NCI-H1417 (cell line): ENCODE results near the gene CTSC.
A peak's percentile ranks its signal among the peaks of the same experiment; 100 is the strongest.

Experiments
- DNase-seq, 3 experiments: peaks; one replicate each; lab custom pipeline; 2025; lab: John Stamatoyannopoulos, UW

CTSC gene

DNA sequence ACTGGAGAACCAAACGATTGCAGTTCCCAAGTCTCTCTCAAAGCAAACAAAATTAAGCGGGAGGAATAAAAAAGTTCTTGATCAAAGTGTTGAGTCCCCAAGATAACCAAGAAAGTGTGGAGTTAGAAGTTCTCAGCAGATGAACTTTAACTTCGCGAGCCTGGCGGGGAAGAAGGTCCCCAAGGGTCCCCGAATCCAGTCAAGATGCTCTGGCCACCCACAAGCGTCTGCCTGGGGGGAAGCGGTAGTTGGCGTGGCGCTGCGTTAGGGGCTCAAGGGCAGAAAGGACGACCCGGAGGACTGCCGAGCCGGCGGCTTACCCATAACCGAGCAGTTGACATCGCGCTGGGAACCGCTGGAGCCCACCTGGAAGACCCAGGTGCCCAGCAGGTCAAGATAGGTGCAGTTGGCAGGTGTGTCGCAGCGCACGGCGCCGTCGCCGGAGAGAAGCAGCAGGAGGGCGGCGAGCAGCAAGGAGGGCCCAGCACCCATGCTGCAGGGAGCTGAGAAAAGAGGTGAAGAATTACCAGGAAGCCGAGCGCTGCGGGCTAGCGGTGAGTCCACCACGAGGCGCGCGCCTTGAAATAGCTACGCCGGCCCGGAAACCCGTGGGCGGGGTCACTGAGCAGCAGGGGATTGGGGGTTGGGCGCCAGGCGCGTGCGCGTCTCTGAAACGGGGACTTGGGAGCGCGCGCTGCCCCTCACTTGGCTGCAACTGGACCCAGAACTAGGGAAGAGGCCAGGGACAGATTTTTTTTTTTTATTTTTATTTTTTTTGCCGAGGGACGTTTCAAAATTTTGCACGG is at the start of gene CTSC:
Gene CTSC, minus strand, starts transcription at position 556 of the 806 bp plus-strand sequence. Its CDS starts 64 bp downstream, at position 492.
- DNase-seq = peak; percentile 79 to 95 (median 91)

DNA sequence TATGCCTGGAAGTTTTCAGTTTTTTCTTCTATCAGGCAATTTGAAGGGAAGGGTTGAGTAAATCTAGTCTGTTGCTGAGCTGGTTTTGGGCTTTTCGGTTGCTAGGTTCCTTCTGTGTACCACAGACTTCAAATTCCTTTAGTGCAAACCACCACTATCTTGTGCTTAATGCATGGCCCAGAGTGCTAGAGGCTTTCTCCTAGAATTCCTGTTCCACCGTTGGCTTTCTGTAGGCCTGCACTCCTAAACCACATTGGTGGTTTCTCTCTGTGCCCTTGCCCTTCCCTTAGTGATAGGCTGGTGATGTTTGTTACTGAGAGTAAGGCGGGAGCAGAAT is 47.1 kb upstream of the CTSC start:
- DNase-seq = no peak

DNA sequence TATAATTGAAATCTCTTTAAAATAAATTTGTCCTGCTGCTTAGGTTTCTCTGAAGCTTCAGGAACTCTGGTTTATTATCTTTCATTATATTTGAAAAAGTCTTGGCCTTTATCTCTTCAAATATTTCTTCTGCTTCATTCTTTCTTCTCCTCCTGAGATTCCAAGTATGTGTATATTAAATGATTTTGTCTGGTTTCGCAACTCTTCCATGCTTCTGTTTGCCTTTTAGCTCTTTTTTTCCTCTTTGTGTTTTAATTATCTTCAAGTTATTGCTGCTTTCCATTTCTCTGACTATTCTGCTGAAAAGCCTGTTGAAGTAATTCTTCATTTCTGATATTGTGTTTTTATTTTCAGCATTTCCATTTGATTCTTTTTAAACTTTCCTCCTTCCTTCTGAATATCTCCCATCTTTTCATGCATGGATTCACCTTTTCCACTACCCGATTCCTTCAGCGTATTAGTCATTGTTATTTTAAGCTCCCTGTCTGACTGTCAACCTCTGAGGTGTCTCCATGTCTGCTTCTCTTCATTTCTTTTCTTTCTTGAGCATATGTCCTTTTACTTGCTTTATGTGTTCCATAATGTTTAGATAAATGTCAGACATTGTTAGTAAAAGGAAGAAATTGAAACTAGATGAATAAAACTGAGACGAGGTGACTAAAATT is 46.6 kb upstream of the CTSC start:
- DNase-seq = no peak

DNA sequence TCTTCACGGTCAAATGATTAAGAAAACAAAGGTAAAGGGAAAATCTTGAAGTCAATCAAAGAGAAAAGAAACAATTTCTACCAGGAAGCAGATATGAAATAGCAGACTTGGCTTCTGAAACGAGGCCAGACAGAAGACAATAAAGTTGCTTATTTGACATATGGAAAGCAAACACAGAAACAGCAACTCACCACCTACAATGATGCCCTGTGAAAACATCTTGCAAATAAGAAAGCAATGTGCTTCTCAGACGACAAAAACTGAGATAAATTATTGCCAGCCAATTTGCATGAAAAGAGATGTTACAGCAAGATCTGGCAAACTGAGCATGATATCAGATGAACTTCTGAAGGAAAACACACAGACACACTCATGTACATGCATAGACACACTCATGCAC is 45.9 kb upstream of the CTSC start:
- DNase-seq = no peak

DNA sequence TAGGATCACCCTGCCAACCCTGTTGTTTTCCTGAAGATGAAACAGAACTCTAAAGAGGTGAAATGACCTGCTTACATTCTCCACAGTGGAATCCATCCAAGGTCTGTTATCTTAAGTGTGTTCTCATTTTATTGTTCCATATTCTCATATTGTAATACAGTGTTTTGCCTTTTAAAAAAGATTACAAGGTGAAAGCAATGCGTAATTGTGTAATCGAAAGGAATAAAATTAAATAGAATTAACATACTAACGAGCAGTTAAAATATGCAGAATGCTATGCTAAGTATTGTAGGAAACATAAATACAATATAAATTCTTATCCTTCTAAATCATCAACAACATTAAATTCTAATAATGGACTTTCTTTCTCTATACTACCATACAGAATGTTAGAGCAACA is 41.6 kb upstream of the CTSC start:
- no peak for DNase-seq

DNA sequence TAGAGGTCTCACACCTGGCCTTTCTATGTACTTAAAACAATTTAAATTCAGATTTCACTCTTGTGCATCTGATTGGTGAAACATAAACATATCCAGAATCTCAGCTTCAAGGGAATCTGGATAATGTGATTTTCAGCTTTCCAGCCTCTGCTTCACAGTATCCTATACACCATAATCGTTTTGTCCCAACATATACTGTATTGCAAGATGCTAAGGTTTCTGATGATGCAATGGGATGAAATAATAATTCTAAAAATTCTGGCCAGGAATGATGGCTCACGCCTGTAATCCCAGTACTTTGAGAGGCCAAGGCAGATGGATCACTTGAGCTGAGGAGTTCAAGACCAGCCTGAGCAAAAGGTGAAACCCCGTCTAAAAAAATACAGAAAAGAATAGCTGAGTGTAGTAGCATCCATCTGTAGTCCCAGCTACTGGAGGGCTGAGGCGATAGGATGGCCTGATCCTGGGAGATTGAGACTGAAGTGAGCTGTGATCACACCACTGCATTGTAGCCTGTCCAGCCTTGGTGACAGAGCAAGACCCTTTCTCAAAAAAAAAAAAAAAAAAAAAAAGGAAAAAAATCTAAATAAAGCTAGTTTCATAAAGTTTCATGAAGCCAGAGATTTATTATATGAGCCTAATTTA is 41.0 kb upstream of the CTSC start:
- DNase-seq = no peak

DNA sequence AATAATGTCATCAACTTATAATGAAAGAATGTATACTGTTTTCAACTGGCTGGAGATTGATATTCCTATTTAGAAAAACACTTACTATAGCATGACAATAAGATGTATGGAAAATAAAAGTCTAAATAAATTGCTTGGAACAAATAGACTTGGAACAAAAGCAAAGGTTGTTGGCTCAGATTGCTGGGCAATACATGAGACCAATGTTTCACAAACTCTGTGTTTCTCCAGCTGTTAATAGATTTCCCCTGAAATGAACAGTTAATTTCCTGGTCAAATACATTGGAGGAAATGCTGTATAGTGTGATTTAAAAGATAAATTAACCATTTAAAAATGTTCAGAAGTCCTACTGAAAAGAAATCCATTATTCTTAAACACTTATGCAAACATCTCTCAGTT is 40.1 kb upstream of the CTSC start:
- no peak for DNase-seq

DNA sequence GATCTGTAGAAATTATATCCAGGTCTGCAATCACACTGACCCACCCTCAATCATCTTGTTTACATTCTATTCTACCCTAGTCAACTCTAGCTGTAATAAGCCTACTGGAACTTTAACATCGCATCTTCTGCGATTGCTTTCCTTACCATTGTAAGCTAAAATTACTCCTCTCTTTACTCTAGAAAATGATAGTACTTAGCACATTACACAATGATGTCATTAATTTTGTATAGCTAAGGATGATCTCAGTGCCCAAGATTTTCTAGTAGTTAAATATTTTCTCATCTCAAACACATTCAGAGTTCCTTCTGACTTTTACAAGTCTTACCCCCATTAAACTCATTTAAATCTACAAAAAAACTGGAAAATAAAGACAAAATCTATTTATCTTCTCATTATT is 39.6 kb upstream of the CTSC start:
- DNase-seq = peak in 2 of 3 experiments; percentile 18 to 62

DNA sequence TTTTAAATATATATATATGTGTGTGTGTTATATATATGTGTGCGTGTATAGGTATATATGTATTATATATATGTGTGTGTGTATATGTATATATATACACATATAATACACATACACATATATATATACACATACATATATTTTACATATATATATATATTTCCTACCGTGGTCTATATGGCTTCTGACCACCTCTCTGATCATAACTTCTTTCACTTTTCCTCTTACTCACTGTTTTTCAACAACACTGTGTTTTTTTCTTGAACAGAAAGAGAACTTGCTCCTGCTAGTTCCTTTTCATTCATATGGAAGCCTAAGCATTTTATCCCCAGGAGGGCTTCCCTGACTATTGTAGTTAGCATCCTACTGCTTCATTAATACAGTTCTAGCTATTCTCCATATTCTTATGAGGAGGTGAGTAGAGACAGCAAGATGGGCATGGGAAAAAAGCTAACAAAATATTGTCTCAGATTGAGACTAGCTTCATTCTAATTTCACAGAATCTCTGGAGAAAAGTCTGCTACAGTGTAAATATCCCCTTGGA is 38.5 kb upstream of the CTSC start:
- DNase-seq = no peak

DNA sequence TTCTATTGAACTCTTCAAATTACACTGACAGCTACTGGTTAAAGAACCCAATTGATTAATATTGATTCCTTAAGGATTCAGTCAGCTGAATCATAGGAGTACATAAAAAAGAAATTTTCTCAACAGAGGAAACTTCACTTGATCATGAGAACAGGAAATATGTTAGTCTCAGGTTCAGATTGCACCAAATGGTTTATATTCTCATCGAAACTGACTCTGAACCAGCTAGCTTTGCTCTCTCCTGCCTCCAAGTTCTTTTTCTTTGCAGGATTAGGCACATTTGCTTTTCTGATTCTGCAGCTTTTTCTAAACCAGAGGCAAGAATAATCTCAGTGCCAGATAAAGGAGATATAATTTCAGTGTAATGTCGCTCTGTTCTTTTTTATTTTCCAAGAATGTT is 33.2 kb upstream of the CTSC start:
- DNase-seq = no peak

DNA sequence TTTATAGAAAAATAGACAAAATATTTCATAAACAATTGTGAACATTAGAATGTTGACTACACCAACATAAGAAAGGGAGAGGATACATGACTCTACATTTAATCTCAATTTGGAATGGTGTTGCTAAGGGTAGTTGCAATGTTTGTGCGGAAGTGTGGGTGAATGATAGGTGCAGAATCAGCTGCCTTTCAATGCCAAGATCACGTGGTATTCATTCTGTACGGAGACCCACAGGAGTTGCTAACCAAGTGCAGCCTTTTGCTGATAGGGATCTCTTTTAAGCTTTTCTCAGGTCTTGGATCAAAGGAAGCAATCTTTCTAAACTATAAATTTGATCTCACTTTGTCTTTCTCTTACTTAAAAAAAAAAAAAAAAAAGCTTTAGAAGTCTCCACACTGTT is 29.8 kb upstream of the CTSC start:
- DNase-seq = no peak

DNA sequence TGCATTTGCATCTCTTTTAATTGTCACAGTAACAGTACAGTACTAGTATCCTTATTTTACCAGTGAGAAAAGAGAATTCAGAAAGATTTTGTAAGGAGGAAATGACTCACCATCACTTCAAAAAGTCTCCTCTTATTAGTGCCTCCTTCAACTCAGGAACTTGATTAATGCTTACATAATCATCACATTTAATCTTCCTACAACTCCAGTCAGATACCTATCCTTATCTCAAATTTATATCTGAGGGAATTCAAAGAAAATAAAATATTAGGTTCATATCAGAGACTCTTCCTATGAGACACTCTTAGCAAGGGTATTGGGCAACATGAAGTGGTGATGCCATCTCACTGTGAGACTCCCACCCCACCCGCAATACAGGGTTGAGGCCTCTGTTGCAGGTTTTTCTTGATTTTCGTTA is 26.1 kb upstream of the CTSC start:
- DNase-seq = no peak

DNA sequence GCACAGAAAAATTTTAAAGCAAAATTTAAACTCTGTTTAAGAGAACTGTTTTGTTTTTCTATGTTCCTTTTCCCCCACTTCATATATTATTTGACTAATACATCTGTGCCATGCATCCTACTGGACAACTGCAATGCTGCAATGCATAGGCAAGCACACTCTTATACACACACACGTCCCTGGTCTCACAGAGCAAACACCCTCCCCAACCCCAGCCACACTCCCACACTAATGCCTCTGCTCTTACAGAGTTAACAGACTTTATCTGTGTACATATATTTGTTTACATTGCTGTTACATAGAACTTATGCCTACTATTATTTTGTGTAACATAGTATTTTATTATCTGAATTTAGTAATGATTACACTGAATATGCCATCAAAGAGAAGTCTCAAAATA is 25.5 kb upstream of the CTSC start:
- DNase-seq = peak in 1 of 3 experiments; percentile 49

DNA sequence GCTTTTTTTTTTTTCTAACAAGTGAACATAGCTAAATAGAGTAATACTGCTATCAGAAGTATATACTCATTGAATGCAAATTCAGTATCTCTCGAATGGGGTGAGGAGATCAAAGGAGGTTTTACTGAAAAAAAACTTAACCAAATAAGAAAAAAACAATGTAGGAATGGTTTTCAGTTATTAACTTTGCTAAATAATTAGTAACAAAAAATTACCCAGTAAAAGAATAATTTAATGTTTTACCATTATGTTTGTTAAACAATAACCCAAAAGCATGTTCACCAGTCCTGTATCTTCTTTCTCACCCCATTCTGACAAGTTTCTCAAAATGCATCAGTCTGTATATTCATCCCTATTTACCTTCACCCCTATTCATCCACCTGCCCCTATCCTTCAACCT is 22.6 kb upstream of the CTSC start:
- DNase-seq = no peak

DNA sequence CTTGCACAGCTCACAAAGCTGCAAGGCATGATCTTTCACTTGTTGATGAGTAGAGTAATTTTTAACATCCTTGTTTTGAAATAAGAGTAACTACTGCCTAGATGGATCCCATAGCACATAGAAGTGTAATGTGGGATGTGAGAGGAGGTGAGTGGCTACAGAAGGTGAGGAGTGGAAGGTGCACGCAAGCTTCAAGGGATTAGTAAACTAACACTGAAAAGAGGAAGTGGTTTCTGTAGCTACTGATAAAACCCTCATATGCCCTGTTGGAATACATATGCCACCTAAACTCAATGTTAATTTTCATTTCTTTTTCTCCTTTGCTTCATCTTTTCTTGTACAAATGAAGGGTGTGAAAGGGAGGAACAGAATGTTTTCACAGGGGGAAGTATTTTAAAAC is 22.0 kb upstream of the CTSC start:
- peak in 1 of 3 experiments; percentile 23 for DNase-seq

DNA sequence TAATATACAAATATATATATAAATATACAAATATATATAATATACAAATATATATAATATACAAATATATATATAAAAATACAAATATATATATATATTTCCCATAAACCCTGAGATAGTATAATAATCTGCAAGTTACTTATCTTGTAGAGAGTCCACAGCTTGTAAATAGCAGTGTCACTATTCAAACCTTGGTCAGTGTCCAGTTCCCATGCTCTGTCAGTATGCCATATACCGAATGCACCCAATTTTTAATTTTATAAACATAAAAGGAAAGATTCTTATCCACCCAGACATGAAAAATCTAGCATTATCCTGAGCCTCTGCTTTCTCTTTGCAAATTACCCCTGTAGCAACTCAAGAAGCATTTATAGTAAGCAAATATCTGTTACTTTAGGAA is 21.6 kb upstream of the CTSC start:
- DNase-seq = no peak

DNA sequence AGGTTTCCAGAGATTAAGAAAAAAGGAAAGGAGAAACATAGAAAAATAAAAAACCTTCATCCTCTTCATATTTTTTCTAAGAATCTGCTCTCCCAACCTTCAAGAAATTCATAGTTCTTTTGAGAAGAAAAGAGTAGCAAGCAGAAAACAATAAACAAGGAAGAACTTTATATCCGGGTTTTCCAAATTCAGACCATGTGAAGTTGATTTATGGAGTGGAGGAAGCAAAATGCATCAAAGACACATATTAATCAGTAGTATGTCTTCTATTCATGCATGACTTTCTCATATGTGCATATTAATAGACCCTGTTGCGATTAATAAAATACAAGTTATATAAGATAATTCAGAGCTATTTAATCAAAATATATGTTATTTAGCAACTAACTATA is 20.5 kb upstream of the CTSC start:
- no peak for DNase-seq

DNA sequence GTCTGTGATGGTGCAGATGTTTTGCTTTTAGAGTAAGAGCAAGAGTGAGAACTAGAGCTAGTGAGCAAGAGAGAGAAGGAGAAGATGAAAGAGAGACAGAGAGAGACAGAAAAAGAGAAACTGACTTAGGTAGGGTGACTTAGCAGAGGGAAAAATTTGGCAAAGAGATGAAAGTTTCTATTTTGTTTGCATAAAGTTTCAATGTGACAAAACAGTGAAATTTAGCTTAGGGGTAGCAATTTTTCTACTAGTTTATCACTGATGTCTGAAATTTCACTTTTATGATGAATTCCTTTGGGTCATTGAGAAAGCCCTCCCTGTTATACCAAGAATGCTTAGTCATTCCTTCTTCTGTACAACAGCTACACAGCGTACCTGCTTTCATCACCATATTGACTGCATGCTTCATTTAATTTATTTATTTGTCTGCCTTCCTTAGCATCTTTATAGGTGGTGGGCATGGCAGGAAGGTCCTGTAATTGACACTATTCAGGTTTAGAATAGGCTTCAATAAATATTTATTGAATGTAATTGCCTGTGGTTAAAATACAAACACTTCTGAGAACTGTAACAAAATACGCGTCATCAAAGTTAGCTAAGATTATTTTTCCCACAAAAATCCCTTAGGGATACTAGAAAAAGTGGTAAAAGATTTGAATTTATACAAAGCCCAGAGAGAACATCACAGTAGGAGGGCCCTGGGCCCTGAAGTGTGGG is 19.9 kb upstream of the CTSC start:
- peak in 2 of 3 experiments; percentile 23 to 64 for DNase-seq

DNA sequence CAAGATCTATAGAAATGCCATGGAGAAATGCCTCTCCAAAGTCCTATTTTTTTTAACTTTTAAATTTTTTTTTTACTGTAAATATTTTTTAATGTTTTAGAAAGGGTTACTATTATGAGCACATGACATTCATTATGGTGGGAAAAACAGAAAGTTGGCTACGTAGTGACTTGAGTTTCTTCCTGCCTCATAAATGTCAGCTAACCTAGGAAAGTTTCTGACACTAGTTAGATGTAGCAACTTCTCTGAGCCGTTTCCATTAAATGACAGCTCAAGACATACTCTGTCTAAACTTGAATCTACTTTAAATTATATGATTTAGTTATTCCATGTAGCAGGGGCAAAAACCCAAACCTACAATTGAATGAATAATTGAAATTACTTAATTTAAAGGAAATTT is 18.4 kb upstream of the CTSC start:
- DNase-seq = no peak

DNA sequence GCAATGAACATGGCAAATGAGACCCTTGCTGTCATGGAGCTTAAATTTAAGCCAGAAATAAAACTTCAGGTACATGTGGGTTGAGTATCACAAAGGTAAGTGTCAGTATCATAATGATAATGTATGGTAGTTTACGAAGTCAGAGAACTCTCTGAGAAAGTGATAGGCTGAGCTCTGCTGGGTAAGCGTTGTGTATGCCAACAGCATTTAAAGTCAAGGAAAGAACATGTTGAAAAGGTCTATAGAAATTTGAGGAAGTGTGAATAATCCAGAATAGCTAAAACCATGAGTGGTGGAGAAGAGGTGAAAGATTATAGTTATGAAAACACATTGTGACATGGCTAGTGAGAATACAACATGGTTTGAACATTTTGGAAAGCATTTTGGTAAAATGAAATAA is 17.4 kb upstream of the CTSC start:
- no peak for DNase-seq

DNA sequence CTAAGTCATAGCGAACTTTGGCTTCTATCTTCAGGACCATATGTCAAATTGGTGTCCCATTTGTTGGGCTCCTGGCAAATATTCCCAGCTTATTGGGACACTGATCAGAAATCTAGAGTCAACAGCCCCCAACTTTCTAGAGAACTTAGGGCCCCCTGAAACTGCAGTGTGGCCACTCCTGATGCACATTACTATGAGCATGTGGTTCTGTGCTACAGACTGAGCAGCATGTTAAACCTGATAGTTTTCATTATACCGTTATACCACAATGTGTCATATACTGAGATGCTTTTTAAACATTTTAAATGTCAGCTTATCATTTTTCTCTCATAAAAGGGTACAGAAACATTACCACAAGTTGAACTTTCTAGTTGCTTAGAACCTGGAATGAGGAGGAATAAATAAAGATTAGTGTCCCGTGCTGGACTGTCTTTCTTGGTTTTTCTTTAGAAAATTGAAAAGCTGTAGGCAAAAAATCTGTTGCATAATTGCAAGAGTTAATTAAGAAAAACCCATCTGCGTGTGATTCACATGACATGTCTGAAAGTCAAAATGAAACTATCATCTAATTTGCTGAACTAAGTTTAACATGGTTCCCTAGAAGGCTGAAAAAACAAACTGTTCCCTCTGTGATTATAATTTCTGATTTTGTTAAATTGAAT is 16.4 kb upstream of the CTSC start:
- no peak for DNase-seq

DNA sequence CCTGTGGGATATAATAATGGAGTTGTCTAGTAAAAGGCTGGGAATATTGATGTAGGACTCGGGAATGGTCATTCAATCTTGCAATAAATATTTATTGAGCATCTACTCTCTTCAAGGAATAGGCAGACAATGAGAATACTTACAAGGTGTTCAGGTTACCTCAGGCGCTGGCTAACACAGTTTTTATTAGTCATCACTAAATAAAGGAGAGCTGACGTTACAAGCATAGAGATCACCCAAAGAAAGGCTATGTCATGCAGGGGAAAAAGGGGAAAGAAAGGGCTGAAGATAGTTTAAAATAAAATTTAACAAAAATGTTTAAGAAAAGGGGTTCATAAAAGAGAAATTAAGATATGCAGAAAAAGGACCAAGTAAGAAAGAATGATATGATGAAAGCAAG is 15.8 kb upstream of the CTSC start:
- DNase-seq = no peak
